NT2/D1 (cell line): Measurements from ENCODE around the gene ULK4.

Experiments used
- DNase-seq: peaks from one replicate; pipeline ENCODE4 v3.0.0-alpha.2; 2011; ENCODE audit warnings: low read depth, low spot score
- H3K27me3 ChIP-seq: 2 replicates; pipeline ENCODE4 v1.6.0; 2011; ENCODE audit warnings: mild to moderate bottlenecking; ENCODE audit not compliant: insufficient read length, insufficient read depth
- H3K36me3 ChIP-seq: 2 replicates; pipeline ENCODE4 v1.6.1; 2011; ENCODE audit warnings: mild to moderate bottlenecking, low read length, mixed read lengths; ENCODE audit not compliant: insufficient read depth, insufficient read length
- H3K4me1 ChIP-seq: 2 replicates; pipeline ENCODE4 v1.5.1; 2011; ENCODE audit not compliant: insufficient read depth, insufficient read length
- H3K4me3 ChIP-seq: 2 replicates; pipeline ENCODE4 v1.5.1; 2011; ENCODE audit warnings: low read depth; ENCODE audit not compliant: insufficient read length
- H3K9ac ChIP-seq: 2 replicates; pipeline ENCODE4 v1.6.0; 2011; ENCODE audit warnings: low read depth; ENCODE audit not compliant: insufficient read length
- H3K9me3 ChIP-seq: 2 replicates; pipeline ENCODE4 v1.5.1; 2011; ENCODE audit warnings: mild to moderate bottlenecking, low read length; ENCODE audit not compliant: insufficient read depth
- SUZ12 ChIP-seq: IDR thresholded peaks from 2 replicates; pipeline ENCODE4 v1.6.1; 2011; ENCODE audit not compliant: insufficient read length, insufficient read depth; ENCODE audit errors: extremely low read depth
- YY1 ChIP-seq: IDR thresholded peaks from 2 replicates; pipeline ENCODE4 v1.6.1; 2011; ENCODE audit not compliant: insufficient read length, insufficient read depth
- ZNF274 ChIP-seq: IDR thresholded peaks from 2 replicates; pipeline ENCODE4 v1.6.1; 2011; ENCODE audit warnings: mild to moderate bottlenecking, low read depth, low read length

The ULK4 gene

GRCh38 chr3:41915353-41915752 lies 46.5 kb downstream of the ULK4 start:
- Histone ChIP-seq H3K27me3 (no peaks in the 10 kb centered on the region), H3K36me3 (no peaks in the 10 kb centered on the region), H3K9me3 (no peaks in the 10 kb centered on the region), H3K4me3 (no peak overlapping the region), H3K9ac (no peak overlapping the region), H3K4me1 (no peaks in the 10 kb centered on the region)
- no peak for TF ChIP-seq SUZ12
- no peak for TF ChIP-seq YY1
- no peak for TF ChIP-seq ZNF274
- no peak for DNase-seq

- Histone ChIP-seq H3K9ac (no peak overlapping the region), H3K36me3 (peaks cover 1% of the 10 kb centered on the region), H3K27me3 (no peaks in the 10 kb centered on the region), H3K4me1 (no peaks in the 10 kb centered on the region), H3K4me3 (no peak overlapping the region), H3K9me3 (no peaks in the 10 kb centered on the region)
- no peak for DNase-seq
- TF ChIP-seq SUZ12 (no peak), ZNF274 (no peak), YY1 (no peak)
Measured at GRCh38 chr3:41912280-41912679, 49.6 kb downstream of the ULK4 start.

- no peak for TF ChIP-seq YY1
- Histone ChIP-seq H3K9me3 (no peaks in the 10 kb centered on the region), H3K4me1 (no peaks in the 10 kb centered on the region), H3K4me3 (no peak overlapping the region), H3K9ac (no peak overlapping the region), H3K27me3 (no peaks in the 10 kb centered on the region), H3K36me3 (peaks cover 5% of the 10 kb centered on the region)
- no peak for DNase-seq
Measured at GRCh38 chr3:41907330-41908073, 54.4 kb downstream of the ULK4 start.

GRCh38 chr3:41900265-41900664 lies 61.6 kb downstream of the ULK4 start:
- Histone ChIP-seq H3K36me3 (no peaks in the 10 kb centered on the region), H3K27me3 (no peaks in the 10 kb centered on the region), H3K9me3 (no peaks in the 10 kb centered on the region), H3K4me1 (no peaks in the 10 kb centered on the region), H3K4me3 (no peak overlapping the region), H3K9ac (no peak overlapping the region)
- DNase-seq, result no peak
- TF ChIP-seq YY1 (no peak), SUZ12 (no peak), ZNF274 (no peak)

- Histone ChIP-seq H3K4me3 (no peak overlapping the region), H3K36me3 (peaks cover 2% of the 10 kb centered on the region), H3K4me1 (no peaks in the 10 kb centered on the region), H3K9me3 (no peaks in the 10 kb centered on the region), H3K27me3 (no peaks in the 10 kb centered on the region), H3K9ac (no peak overlapping the region)
- no peak for TF ChIP-seq YY1
- no peak for TF ChIP-seq ZNF274
- TF ChIP-seq SUZ12, result no peak
- DNase-seq, result no peak
Measured at GRCh38 chr3:41898631-41899030, 63.3 kb downstream of the ULK4 start.

- Histone ChIP-seq H3K9me3 (peaks cover 12% of the 10 kb centered on the region; the same call in 1 of the 2 replicates), H3K36me3 (peaks cover 6% of the 10 kb centered on the region), H3K9ac (no peak overlapping the region), H3K4me1 (no peaks in the 10 kb centered on the region), H3K4me3 (no peak overlapping the region), H3K27me3 (no peaks in the 10 kb centered on the region)
- DNase-seq, result no peak
- no peak for TF ChIP-seq SUZ12
- no peak for TF ChIP-seq ZNF274
- no peak for TF ChIP-seq YY1
Measured at GRCh38 chr3:41893977-41894376, 67.9 kb downstream of the ULK4 start.

- Histone ChIP-seq H3K4me1 (no peaks in the 10 kb centered on the region), H3K36me3 (peaks cover 4% of the 10 kb centered on the region), H3K4me3 (no peak overlapping the region), H3K27me3 (no peaks in the 10 kb centered on the region), H3K9me3 (peaks cover 12% of the 10 kb centered on the region; the same call in 1 of the 2 replicates), H3K9ac (no peak overlapping the region)
- TF ChIP-seq SUZ12, result no peak
- TF ChIP-seq YY1, result no peak
- no peak for DNase-seq
Measured at GRCh38 chr3:41888368-41889076, 73.4 kb downstream of the ULK4 start.
